Measurements from ENCODE around the gene CLIC3.

CLIC3 gene

GRCh38 chr9:137017791-137018497 lies 21.6 kb upstream of the CLIC3 start:
- Histone ChIP-seq H2AFZ (ENCODE audit: low read length) (no peak overlapping the region), H3K27me3 (ENCODE audit: insufficient read depth, low read length) (no peaks in the 10 kb centered on the region), H3K27ac (ENCODE audit: low read depth, low read length, poor library complexity, severe bottlenecking) (no peak overlapping the region), H4K20me1 (ENCODE audit: insufficient read depth, low read length) (no peaks in the 10 kb centered on the region), H3K36me3 (ENCODE audit: insufficient read depth, low read length) (no peaks in the 10 kb centered on the region), H3K9me2 (ENCODE audit: low read depth, low read length) (no peaks in the 10 kb centered on the region), H3K4me2 (ENCODE audit: low read length) (no peak overlapping the region), H3K4me3 (ENCODE audit: low read depth, low read length, poor library complexity, severe bottlenecking) (no peak overlapping the region), H3K9ac (ENCODE audit: low read length) (no peak overlapping the region), H3K9me3 (ENCODE audit: low read length) (no peaks in the 10 kb centered on the region), H3F3A (ENCODE audit: insufficient read depth, low read length) (no peaks in the 10 kb centered on the region), H3K79me2 (ENCODE audit: insufficient read depth, low read length) (no peaks in the 10 kb centered on the region), H3K4me1 (ENCODE audit: insufficient read depth, low read length, severe bottlenecking) (no peaks in the 10 kb centered on the region)
- TF ChIP-seq, protein P1, sequence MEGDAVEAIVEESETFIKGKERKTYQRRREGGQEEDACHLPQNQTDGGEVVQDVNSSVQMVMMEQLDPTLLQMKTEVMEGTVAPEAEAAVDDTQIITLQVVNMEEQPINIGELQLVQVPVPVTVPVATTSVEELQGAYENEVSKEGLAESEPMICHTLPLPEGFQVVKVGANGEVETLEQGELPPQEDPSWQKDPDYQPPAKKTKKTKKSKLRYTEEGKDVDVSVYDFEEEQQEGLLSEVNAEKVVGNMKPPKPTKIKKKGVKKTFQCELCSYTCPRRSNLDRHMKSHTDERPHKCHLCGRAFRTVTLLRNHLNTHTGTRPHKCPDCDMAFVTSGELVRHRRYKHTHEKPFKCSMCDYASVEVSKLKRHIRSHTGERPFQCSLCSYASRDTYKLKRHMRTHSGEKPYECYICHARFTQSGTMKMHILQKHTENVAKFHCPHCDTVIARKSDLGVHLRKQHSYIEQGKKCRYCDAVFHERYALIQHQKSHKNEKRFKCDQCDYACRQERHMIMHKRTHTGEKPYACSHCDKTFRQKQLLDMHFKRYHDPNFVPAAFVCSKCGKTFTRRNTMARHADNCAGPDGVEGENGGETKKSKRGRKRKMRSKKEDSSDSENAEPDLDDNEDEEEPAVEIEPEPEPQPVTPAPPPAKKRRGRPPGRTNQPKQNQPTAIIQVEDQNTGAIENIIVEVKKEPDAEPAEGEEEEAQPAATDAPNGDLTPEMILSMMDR (IDR thresholded peaks at IDR 0.05; ENCODE audit: low read length): no peak
- TF ChIP-seq EZH2 (IDR thresholded peaks at IDR 0.05; ENCODE audit: borderline replicate concordance, low read length): no peak

DNA sequence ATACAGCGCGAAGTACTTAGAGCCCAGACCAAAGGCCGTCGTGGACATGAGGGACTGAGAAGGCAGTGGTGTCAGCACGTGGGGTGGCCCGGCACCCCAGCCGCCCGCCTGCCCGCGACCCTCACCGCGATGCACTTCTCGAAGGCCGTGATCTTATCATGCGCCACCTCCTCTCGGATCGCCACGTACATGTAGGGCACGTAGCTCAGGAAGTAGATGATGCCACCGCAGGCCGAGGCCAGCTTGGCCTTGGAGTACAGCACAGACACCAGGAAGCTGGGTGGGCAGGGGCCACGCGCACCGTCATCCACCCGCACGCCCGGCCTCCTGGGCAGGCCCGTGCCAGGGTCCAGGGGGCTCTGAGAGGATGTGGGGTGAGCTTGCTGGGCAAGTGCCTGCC lies 20.7 kb upstream of the CLIC3 start:
- no peak overlapping the region for H3K9ac ChIP-seq (ENCODE audit: low read length)
- TF ChIP-seq EZH2 (IDR thresholded peaks at IDR 0.05; ENCODE audit: borderline replicate concordance, low read length): no peak
- H3F3A ChIP-seq (ENCODE audit: insufficient read depth, low read length): no peaks in the 10 kb centered on the region
- H3K36me3 ChIP-seq (ENCODE audit: insufficient read depth, low read length): no peaks in the 10 kb centered on the region
- peaks cover 3% of the 10 kb centered on the region; the same call in 1 of the 2 replicates for H3K27me3 ChIP-seq (ENCODE audit: insufficient read depth, low read length)
- H3K27ac ChIP-seq (ENCODE audit: low read depth, low read length, poor library complexity, severe bottlenecking): no peak overlapping the region
- no peaks in the 10 kb centered on the region for H3K79me2 ChIP-seq (ENCODE audit: insufficient read depth, low read length)
- H3K4me1 ChIP-seq (ENCODE audit: insufficient read depth, low read length, severe bottlenecking): no peaks in the 10 kb centered on the region
- H4K20me1 ChIP-seq (ENCODE audit: insufficient read depth, low read length): no peaks in the 10 kb centered on the region
- H3K9me3 ChIP-seq (ENCODE audit: low read length): no peaks in the 10 kb centered on the region
- no peak overlapping the region for H3K4me3 ChIP-seq (ENCODE audit: low read depth, low read length, poor library complexity, severe bottlenecking)
- no peak overlapping the region for H2AFZ ChIP-seq (ENCODE audit: low read length)
- H3K9me2 ChIP-seq (ENCODE audit: low read depth, low read length): no peaks in the 10 kb centered on the region
- H3K4me2 ChIP-seq (ENCODE audit: low read length): no peak overlapping the region

DNA sequence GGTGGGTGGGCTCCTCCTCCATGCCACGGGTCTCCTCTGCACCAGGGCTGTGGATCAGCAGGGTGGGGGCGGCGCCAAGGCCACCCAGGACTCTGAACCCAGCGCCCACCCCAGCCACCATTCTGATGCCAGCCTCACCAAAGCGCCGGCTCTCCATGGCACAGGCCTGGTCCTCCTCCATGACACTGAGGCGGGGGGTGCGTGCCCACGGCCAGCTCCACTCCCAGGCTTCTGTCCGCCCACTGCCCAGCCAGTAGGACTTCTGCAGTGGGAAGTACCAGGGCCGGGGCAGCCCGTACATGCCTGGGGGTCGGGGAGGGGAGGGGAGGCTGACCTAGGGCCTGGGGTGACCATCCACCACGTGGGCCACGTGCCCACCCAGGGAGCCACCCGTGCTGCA lies 20.1 kb upstream of the CLIC3 start:
- no peak overlapping the region for H3K4me2 ChIP-seq (ENCODE audit: low read length)
- H3K79me2 ChIP-seq (ENCODE audit: insufficient read depth, low read length): no peaks in the 10 kb centered on the region
- H4K20me1 ChIP-seq (ENCODE audit: insufficient read depth, low read length): no peaks in the 10 kb centered on the region
- H2AFZ ChIP-seq (ENCODE audit: low read length): no peak overlapping the region
- H3K9me2 ChIP-seq (ENCODE audit: low read depth, low read length): no peaks in the 10 kb centered on the region
- no peak overlapping the region for H3K4me3 ChIP-seq (ENCODE audit: low read depth, low read length, poor library complexity, severe bottlenecking)
- no peaks in the 10 kb centered on the region for H3K9me3 ChIP-seq (ENCODE audit: low read length)
- no peaks in the 10 kb centered on the region for H3F3A ChIP-seq (ENCODE audit: insufficient read depth, low read length)
- TF ChIP-seq, protein P1 (IDR thresholded peaks at IDR 0.05; ENCODE audit: low read length): no peak
- TF ChIP-seq EZH2 (IDR thresholded peaks at IDR 0.05; ENCODE audit: borderline replicate concordance, low read length): no peak
- peaks cover 3% of the 10 kb centered on the region; the same call in 1 of the 2 replicates for H3K27me3 ChIP-seq (ENCODE audit: insufficient read depth, low read length)
- H3K4me1 ChIP-seq (ENCODE audit: insufficient read depth, low read length, severe bottlenecking): no peaks in the 10 kb centered on the region
- H3K36me3 ChIP-seq (ENCODE audit: insufficient read depth, low read length): no peaks in the 10 kb centered on the region
- H3K27ac ChIP-seq (ENCODE audit: low read depth, low read length, poor library complexity, severe bottlenecking): no peak overlapping the region
- no peak overlapping the region for H3K9ac ChIP-seq (ENCODE audit: low read length)

DNA sequence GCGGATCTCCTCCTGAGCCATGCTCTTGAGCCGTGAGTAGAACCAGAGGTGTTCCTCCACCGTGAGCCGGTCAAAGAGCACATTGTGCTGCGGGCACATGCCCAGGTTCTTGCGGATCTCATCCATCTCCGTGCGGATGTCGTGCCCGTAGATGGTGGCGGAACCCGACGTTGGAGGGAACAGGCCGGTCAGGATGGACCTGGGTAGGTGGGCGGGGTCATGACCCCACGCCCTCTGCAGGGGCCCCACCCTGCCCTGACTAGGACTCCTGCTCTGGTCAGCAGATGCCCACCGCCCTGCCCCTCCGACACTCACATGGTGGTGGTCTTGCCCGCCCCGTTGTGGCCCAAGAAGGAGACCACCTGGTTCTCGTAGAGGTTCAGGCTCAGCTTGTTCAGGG lies 19.6 kb upstream of the CLIC3 start:
- Histone ChIP-seq H3K36me3 (ENCODE audit: insufficient read depth, low read length) (no peaks in the 10 kb centered on the region), H3K27ac (ENCODE audit: low read depth, low read length, poor library complexity, severe bottlenecking) (no peak overlapping the region), H3K79me2 (ENCODE audit: insufficient read depth, low read length) (no peaks in the 10 kb centered on the region), H3K4me2 (ENCODE audit: low read length) (no peak overlapping the region), H3K9ac (ENCODE audit: low read length) (no peak overlapping the region), H3K4me1 (ENCODE audit: insufficient read depth, low read length, severe bottlenecking) (no peaks in the 10 kb centered on the region), H3K27me3 (ENCODE audit: insufficient read depth, low read length) (peaks cover 3% of the 10 kb centered on the region; the same call in 1 of the 2 replicates), H3K9me3 (ENCODE audit: low read length) (no peaks in the 10 kb centered on the region), H4K20me1 (ENCODE audit: insufficient read depth, low read length) (no peaks in the 10 kb centered on the region), H3K9me2 (ENCODE audit: low read depth, low read length) (no peaks in the 10 kb centered on the region), H3K4me3 (ENCODE audit: low read depth, low read length, poor library complexity, severe bottlenecking) (no peak overlapping the region), H3F3A (ENCODE audit: insufficient read depth, low read length) (no peaks in the 10 kb centered on the region), H2AFZ (ENCODE audit: low read length) (no peak overlapping the region)
- TF ChIP-seq, protein P1 (IDR thresholded peaks at IDR 0.05; ENCODE audit: low read length): no peak
- no peak for TF ChIP-seq EZH2 (IDR thresholded peaks at IDR 0.05; ENCODE audit: borderline replicate concordance, low read length)
